HEK293T (cell line): Measurements from ENCODE around the gene RAD51B.

Source experiments
- BHLHE40 ChIP-seq: fragments of 450-650 bp; IDR thresholded peaks from 2 replicates; pipeline ENCODE4 v1.6.1; 2016; ENCODE audit warnings: mild to moderate bottlenecking, moderate library complexity, borderline replicate concordance
- HDGF ChIP-seq: fragments of 450-650 bp; IDR thresholded peaks from 2 replicates; pipeline ENCODE4 v1.6.1; 2017; ENCODE audit warnings: antibody characterized with exemption, borderline replicate concordance
- L3MBTL2 ChIP-seq: fragments of 450-650 bp; conservative IDR thresholded peaks from 2 replicates; pipeline ENCODE4 v1.6.1; 2016; ENCODE audit warnings: mild to moderate bottlenecking
- SP1 ChIP-seq: fragments of 450-650 bp; IDR thresholded peaks from 2 replicates; pipeline ENCODE4 v1.6.1; 2017
- TARDBP ChIP-seq: fragments of 450-650 bp; IDR thresholded peaks from 2 replicates; pipeline ENCODE4 v1.6.1; 2016

DNA sequence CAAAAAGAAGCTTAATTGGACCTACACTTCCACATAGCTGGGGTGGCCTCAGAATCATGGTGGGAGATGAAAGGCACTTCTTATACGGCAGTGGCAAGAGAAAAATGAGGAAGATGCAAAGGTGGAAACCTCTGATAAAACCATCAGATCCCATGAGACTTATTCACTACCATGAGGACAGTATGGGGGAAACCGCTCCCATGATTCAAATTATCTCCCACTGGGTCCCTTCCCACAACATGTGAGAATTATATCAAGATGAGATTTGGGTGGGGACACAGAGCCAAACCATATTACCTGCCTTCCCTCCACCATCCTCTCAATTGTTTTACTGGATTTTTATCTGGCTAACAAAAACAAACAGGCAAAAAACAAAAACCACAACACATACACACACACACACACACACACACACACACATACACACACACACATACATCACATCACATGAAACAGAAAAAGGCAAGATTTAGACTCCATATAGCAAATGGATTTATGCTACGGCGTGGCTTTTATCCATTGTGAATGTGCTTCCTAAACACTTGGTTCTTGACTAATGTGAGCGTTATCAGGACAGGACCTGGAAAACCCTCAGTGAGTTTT, 906.6 kb downstream of the RAD51B start:
- no peak for TF ChIP-seq SP1
- TF ChIP-seq TARDBP: no peak
- no peak for TF ChIP-seq BHLHE40
- no peak for TF ChIP-seq HDGF
- no peak for TF ChIP-seq L3MBTL2
